ENCODE results near the gene VDR.

VDR gene

DNA sequence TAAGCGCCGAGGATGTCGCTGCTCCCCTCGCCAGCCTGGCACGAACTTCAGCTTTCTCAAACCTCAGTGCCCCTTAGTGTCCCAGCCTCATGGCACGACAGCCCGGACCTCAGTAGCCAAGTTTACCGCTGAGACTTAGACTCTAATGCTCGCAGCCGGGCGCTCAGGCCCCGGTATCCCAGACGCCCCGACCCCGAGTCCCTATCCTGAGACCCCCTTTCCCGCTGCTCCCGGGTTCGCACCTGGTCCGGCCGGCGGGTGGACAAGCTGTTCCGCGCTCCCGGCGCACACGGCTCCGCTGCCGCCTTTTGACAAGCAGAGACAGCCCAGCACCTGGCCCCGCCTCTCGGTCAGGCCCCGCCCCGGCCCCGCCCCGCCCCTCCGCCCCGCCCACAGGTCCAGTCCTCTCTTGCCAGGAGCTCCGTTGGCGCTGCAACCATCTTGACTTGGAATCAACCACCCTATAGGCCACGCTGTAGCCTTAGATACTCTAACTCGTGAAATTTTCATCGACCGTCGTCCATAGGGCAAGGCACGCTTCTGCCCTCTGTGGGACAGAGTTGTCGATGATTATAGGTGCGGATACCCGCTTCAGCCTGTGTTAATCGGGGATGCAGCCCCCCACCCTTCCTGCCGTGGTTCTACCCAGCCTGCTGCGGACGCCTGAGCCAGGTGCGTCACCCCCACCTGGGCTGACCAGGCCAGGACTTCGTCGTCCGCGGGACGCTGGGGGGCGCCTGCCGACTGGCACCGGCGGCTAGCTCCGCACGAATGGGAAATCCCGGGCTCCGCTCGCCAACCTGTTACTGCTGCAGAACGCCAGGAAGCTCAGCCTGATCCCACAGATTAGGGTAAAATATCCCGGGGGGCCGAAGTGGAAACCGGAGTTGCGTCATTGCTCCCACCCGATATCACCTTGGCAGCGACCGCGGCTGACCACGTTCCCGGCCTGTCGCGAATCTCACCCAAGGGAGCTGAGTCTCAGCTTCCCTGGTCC lies at the start of gene VDR:
Gene VDR (minus strand): TSS at position 282 of the 997 bp plus-strand sequence. CDS start 25,881 bp downstream, outside the sequence.
- DNase-seq: peak; percentile 74

DNA sequence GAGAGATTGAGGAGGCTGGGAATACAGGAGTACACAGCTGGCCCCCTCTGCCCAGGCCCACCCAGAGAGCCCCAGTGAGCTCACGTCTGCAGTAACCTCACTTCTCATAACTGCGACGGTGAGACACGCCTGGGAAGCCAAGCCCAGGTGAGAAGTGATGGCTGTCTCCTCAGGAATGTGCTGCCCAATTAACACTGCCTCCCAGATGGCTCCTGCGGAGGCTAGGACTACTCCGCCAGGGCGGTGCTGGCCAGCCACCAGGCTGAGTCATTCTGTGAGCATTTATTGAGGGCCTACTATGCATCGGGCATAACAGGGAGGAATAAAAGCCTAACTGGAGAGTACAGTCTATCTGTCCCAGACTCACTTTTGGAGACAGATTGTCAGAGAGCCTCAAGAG lies 49.3 kb upstream of the VDR start:
- DNase-seq: no peak

DNA sequence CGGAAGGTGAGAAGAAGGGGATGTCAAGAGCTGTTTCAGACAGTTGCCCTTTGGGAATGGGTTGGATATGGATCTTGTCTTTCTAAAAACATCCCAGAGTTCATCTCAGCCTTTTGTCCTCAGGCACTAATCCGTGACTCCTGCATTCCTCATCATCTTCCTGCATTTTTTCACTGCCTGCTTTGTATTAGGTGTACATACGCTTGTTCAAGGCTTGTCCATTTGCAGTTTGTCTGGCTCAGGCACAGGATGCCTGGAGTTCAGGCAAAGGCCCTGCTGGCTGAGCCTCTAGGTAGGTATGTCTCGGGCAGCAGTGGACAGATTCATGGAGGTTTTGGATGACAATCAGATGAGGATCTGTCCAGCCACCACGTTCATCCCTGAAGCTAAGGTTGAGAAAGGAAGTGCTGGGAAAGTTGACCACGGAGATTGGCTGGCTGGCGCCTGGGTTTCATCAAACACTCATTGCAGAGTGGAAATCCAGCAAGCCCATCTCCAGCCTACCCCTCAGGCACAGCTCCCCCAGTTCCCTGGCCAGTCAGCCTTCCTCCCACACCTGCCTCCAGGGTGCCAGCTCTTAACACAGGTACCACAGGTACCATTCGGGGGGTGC lies 46.2 kb upstream of the VDR start:
- no peak for DNase-seq

DNA sequence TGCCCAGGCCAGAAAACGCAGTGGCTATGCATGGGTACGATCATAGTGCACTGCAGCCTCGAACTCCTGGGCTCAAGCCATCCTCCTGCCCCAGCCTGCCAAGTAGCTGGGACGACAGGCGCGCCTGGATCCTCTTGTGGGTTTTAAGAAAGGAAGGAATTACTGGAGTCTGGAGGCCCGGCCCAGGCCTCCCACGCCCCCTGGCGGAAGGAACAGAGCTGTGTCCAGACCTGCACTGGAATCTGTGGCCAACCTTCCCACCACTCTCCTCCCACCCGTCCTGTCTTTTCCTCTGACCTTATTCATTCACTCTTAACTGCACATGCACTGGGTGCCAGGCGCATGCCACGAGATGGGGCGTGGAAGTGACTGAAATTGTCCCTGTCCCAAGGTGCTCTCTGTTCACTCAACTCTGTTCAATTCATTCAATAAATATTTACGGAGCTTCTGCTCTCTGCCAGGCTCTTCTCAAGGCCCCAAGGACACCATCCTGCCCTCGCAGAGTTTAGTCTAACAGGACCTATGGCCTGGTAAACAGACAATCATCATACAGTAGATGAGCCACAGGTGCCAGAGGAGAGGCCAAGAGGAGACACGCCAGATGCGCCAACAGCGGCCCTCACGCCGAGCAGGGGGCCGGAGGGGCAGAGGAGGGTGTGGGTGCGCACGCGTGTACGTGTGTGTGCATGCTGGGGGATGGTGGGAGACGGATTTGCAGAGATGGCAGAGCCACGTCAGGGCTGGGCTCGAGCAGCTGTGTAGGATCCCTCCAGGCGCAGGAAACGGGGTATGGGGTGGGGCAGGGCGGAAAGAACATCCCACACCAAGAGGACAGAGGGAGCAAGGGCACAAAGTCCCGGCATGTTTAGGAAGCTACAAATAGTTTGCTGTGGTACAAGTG lies 44.9 kb upstream of the VDR start:
- peak; percentile 81 for DNase-seq

DNA sequence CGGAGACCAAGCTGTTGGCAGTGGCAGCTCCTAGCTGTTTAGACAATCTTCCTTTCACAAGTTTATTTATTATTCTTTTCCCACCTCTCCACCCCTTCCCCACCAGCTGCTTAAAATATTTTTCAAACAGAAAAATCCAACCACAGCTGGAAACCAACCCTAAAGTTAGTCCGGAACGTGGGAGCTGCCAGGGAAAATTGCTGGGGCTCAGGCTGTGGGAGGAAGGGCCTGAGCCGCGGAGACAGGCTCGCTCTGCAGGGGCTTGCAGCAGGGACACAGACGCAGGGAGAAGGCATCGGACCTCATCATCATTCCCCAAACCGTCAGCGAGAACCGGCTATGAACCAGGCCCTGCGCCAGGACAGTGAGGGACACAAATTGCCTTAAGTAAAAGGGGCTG lies 42.5 kb upstream of the VDR start:
- peak; percentile 29 for DNase-seq

DNA sequence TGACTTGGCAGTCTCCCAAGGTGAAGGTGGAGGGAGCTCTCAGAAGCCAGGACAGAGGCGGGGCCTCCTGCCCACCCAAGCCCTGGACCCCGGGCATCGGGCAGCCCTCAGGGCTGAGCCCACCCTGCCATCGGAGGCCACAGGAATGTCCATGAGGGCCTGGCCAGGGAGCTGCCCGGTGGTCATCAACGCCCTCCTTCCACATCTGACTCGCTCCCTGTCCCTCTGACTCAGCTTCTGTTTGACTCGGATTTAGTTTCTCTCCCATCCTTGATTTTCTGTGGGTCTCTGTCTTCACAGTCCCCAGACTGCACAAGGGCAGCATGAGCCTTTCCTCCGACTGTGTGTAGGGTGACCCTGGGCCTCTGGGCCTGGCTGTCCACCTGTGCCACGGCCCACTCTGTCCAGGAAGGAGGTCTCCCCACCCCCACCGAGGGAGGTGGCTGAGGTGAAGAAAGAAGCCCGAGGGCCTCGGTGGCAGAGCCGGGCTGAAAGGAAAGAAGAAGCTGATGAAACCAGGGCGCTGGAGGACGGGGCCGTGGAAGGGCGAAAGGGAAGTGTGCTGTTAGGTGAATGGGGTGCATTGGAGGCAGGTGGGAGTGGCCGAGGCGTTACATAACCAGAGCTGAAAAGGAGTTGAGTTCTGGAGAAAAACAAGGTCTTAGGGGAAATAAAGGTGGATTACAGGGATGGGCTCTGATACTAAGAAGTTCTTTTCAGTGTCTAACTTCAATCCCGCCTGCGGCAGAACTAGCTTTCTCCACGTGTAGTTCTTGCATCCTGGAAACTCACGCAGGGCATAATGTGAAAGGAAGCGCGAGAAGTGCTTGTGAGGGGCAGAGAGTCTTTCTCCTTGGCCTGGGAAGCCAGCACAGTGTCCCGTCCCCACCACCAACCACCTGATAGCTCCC lies 41.9 kb upstream of the VDR start:
- peak; percentile 55 for DNase-seq

DNA sequence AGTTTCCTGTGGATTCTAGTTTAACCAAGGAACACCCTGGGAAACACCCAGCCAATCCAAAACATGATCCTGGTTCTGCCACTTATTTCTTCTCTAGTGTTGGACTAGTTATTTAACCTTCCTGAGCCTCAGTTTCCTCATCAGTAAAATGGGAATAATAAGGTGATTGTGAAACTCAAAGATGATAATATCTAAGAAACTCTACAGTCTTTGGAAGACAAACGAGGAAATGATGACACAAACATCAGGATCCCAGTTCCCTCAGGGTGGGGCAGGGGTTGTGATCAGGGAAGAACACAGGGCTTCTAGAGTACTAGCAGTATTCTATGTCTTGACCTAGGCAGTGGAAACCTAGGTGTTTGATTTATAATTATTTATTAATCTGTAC lies 40.5 kb upstream of the VDR start:
- no peak for DNase-seq

DNA sequence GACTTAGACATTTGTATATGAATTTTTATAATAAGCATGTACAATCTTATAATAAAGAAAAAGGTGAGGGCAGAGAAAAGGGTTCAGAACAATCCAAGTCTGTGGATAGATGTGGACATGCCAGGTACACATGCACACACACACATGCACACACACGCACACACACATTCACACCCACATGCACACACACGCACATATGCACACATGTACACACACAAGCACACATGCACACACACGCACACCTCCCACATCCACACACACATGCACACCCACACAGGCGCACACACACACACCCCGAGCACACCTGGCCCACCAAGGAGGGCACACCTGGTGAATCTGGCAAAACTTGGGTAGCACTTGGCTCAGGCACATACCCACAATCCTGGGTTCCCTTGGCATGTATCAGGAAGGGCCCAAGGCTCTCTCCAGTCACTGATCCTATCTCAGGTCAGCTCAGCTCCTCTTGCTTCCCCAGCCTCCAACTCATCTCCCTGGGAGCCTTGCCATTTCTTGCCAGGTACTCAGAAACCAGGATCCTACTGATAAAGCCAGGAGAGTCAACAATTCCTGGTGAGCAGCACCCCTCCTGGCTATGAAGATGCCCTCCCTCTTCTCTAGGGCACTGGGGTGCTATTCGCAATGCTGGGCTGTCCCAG lies 40.0 kb upstream of the VDR start:
- DNase-seq: no peak

DNA sequence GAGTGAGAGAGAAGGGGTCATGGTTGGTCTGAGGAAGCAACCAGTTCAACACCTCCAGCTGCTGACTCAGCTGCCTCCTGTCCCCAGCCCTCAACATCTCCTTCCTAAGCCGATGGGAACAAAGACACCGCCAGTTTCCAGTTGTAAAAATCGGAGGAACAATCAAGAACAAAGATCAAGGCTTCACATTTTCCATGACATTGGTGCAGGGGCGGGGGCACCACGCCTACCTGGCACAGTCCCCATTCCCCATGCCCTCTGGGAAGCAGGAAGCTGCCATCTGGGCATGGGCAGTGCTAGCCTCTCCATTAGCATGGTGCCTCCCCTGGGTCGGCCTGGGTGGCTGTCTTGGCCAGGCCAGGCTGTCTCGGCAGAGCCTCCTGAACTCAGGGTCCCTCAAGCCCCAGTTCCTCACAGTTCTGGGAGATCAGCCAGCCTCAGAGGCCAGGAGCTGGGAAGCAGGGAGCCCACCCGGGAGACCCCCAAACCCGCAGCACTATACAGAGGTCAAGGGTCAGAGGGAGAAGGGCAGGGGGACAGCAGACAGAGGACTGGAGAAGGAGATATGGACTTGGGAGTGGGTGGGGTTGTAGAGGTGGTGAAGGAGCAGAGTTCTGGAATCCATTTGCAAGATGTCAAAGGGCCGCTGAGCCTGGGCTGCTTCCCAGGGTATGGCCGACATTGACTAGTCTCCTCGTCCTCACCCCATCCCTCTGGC lies 39.0 kb upstream of the VDR start:
- no peak for DNase-seq

DNA sequence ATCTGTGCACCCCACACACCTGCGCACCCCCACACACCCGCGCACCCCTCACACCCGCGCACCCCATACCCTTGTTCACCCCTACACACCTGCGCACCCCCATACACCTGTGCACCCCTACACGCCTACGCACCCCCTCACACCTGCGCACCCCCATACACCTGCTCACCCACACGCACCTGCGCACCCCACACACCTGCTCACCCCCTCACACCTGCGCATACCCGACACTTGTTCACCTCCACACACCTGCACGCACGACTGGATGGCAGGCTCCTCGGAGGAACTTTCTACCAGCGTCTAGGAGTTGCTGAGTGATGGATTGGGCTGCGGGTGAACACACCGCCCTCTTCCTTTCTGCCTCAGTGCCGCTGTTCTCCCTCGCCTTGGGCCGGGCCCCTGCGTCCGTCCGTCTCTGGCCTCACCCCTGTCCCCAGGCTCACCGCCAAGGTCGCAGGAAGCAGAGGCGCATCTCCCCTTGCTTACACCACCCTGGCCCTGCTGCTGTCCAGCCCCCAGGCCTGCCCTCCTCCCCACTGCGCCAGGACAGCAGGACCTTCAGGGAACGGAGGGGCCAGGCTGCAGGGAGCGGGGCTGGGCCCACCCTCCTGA lies 37.9 kb upstream of the VDR start:
- DNase-seq: no peak

DNA sequence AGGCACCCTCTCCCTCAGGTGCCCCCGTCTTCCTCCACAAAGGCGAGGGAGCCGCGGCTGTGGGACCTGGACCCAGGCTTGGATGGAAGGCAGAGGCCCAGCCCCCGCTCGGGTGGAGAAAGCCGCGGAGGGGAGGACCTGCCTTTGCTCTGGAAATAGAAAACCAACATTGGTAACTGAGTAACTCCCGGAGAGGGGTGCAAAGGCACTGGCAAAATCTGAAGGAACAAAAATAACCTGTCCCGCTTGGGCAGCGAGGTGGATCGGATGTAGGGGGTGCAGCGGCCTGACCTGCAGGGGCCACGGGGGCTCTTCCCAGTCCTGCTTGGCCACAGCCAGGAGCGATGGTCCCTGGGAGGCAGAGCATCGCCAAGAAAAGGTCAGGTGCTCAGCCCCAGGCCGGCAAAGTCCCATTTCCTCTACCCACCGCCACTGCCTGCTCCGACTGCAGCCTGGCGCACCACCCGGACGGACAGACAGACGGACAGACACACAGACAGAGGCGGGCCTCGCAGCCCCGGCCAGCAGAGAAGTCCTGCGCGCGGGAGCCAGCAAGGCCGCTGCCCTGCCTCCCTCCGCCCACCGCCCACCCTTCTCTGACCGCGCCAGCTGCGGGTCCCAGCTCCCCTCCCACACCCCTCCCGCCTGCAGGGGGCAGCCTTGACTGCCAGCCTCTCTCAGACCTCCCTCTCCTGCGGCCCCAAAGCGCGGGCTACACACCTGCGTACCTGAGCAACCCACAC lies 37.2 kb upstream of the VDR start:
- no peak for DNase-seq

DNA sequence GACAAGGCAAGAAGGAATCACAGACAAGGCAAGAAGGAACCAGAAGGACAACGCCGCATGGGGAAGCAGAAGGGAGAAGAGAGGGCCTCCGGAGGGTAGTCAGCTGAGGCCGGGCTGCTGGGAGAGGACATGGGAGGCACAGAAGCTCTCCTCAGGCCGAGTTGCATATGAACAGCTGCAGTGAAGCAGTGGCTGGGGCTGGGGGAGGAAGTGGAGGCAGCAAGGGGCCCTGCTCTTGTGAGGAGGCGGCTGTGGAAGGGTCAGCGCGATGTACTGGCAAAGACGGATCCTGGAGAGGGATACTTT lies 36.6 kb upstream of the VDR start:
- no peak for DNase-seq

DNA sequence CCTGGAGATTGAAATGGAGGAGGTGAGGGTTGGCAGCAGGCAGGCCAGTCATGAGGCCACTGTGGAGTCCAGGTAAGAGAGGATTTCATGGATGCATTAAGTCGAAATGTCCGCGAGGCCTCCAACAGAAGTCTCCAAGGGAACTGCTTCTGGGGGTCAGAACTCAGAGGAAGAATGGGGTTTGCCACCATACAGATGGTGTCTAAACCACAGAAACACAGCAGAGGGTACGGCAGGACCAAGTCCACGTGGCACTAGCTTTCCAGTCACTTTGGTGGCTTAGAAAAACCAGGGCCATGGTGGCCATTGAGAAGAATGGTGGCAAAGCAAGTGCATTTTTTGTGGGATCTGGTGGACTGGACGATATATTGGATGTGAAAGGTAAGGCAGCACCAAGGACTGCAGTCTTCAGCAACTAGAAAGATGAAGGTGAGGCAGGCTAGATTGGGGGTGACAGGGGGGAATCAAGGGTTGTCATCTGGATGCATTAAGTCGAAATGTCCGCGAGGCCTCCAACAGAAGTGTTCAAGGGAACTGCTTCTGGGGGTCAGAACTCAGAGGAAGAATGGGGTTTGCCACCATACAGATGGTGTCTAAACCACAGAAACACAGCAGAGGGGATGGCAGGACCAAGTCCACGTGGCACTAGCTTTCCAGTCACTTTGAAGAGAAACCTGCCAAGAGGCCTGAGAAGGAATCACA lies 36.1 kb upstream of the VDR start:
- DNase-seq: no peak

DNA sequence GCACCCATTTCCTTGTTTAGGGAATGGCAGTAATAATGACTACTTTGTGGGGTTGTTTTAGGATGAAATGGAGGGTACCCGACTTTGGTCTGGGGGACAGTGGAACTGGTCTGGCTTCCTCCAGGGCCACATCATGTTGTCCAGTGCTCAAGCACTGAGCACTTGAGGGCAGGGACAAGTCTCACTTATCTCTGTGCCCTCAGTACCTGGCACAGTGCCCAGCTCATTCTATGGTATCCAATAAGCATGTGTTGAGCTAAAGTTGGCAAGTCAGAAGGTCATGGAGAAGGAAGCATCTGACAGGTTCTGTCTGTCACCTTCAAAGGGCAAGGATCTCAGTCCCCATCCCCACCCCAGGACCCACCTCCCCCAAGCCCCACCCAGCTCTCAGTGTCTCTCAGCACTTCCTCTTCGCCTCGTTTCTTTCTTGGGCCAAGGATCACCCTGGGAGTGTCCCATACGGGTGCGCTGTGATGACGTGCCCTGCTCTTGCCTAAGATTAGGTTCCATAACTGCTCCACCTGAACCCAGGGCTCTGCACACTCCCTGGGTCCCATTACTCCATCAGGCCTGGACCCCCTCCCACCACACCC lies 34.3 kb upstream of the VDR start:
- no peak for DNase-seq

DNA sequence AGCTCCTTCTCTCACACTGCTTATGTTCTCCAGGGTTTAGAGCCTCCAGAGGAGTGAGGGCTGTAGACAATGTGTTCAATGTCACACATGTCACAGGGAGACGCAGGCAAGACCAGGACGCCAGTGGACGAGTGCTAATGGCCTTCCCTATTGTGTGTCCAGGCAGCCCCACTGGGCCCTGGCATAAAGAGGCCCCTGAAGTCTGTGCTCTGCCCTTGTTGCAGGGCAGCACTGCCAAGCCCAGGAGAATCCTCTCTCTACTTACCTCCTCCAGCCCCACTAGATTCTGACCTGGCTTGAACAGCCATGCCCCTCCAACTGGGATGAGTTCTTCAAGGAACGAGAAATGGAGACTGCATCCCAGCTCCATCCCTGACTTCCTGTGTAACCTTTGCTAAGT lies 33.8 kb upstream of the VDR start:
- no peak for DNase-seq

DNA sequence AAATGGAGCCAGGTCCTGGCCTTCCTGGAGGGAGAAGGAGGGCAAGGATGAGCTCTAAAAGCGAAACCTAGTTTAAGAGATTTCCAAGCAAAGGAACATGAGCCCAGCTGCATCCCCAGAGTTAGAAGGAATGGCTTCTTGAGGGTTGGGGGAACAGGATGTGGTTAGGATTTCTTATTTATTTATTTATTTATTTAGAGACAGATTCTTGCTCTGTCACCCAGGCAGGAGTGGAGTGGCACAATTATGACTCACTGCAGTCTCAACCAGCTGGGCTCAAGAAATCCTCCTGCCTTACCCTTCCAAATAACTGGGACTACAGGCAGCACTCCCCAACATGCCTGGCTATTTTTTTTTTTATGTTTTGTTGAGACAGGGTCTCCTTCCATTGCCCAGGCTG lies 33.3 kb upstream of the VDR start:
- peak; percentile 52 for DNase-seq

DNA sequence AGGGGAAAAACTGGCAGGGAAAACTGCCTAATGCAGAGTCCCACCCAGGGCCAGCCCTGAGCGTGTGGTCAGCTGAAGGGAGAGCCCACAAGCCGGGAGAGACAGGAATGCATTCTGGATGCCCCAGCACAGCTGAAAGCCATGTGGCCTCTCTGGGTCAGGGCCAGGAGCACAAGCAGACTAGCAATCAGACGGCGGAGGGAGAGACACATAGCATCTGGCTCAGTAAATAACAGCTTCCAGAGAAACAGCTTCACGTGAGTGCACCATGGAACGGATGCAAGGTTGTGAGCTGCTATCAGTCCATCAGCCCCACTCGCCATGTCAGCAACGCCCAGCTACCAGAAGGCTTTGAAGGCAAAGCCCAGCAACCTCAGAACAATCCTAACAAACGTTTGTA lies 30.4 kb upstream of the VDR start:
- DNase-seq: peak; percentile 86

DNA sequence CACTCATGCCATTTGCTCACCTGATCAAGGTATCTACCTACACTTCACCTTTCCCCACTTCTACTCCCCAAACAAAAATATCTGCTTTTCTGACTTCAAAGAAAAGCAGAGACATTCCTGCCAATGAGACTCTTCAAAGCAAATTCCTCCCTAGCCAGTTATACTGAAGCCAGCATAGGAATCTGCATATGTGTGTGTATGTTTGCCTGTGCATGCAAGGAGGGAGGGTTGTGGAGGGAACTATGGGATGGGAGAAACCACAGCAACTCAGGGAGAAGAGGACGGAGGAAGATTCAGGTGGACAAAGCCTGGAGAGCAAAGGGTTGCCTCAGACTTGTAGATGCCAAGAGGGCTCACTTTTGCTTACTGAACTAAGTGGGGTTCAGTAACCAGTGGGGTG lies 26.4 kb upstream of the VDR start:
- no peak for DNase-seq

DNA sequence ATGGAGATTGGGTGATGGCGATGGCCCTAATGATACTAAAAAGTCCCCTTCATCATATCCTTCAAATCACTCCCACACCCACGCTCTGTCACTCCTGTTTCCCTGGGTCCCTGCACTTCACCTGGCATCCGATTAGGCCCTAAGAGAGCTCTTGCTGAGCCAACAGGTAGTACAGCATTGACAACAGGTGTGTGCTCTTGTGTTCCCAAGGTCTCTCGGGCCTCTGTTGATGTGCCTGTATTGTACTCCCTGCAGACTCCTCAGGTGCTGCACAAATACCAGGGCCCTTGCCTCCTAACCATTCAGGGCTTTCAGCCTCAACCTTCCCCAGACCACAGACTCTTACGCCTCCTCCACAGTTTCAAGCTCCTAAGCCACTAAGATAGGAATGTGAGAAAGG lies 25.8 kb upstream of the VDR start:
- no peak for DNase-seq

Measured in fibroblast of upper back skin (primary cell).